GM19328 (cell line): ENCODE measurements around the gene GAP43.
"Not testable (repeated sequence)": the region's sequence is repeated elsewhere in the genome, so short reads cannot be mapped to it uniquely, and the experiment has no call there.

Source experiments
- ATAC-seq: cut with Tn5 transposase; IDR thresholded peaks from one replicate; pipeline ENCODE4 v1.9.1; 2021; ENCODE audit warnings: mild to moderate bottlenecking, moderate library complexity; ENCODE audit not compliant: unreplicated experiment

GAP43 gene

DNA sequence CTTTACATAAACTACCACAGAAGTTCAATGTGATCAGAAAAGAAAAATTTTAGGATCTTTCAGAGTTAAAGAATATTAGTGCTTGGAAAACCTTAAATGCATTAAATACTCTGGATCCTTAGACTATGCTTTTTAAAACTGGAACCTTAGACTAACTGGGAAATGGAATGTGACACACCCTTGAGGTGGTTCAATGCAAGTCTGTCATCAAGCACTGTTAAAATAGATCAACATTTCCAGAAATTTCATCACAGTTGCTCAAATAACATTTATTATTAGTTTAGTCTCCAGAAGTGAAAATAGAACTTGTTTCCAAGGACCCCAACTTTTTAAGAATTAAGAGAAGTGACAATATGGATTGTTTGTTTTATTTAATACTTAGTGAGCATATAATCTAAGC is 71.8 kb downstream of the GAP43 start:
- no peak for ATAC-seq

DNA sequence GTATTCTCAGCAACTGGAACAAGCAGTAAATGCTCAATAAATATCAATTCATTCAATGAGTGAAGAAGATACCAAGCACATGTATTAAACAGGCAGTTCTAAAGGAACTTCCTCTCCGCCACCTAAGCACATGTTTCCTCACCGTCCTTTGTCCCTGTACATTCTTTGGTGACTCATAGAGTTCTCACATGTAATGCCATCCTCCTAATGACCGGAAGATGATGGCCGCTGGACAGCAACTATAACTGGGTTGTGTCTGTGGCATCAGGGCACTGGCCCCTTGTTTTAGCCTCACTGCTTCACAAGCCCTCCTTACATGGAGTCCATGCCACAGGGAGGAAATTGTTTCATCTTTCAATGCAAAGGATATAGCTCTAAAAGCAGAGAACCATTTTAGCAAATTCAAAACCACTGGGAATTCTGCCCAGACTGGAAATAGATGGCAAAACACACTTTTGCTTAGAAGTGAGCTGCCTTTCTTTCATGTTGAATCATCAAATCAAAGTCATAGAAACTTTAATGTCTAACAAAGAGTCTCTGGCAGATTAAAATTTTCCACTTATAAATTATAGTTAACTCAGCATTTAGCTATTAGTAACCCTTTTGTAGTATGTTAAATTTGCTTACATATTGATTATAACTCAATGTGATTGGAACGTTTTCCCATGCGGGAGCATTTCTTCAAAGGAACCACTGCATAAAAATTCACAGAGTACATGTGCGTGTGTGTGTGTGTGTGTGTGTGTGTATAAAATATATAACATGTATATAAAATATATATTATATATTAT is 74.1 kb downstream of the GAP43 start:
- ATAC-seq: no peak

DNA sequence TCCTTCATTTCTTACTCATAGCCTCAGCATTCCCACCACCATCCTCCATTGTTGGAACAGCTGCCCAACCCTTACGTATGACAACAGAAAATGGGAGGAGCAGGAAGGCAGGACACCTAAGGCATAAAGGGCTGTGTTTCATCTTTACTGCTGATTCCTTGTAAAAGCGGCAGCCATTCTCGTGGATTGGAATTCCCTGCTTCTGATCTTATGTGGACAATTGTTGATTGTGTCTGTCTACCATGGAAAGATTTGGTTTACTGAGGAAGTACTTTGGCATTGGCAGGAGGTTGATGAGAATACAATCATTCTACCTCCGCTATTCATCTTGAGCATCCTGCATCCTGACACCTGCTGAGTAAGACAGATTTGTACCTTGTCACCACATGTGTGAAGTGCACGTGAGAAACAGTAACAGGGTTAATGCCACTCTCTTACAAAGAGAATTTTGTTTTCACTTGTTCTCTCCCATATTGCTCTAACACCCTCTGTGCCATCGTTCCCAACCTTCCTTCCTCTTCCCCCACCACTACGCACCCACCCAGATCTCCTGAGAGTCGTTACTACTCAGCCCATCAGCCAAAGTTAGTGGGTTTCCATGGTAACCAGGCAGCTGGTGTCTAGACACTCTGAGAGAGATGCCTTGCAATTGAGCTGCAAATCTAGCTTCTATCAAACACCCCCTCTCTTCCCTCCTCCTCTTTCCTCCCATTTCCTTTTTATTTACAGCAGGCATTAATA is 75.7 kb downstream of the GAP43 start:
- ATAC-seq: no peak

DNA sequence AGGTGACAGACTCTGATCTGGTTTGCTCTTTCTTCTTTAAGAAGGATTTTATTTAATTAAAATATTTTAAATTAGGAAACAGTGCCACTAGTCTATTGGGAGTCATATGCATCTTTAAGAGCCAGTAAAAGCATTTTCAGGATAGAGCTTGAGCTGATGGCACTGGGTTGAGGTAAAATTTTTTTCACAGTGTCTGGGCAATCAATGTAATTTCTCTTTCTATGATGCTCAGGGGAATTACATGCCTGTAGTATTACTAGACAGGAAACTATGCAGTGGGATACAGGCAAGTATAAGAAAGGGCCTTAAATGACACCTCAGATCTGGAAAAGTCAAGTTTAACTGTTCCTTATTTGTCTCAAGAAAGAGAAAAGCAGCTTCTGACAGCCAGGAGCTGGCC is 76.4 kb downstream of the GAP43 start:
- ATAC-seq: no peak

DNA sequence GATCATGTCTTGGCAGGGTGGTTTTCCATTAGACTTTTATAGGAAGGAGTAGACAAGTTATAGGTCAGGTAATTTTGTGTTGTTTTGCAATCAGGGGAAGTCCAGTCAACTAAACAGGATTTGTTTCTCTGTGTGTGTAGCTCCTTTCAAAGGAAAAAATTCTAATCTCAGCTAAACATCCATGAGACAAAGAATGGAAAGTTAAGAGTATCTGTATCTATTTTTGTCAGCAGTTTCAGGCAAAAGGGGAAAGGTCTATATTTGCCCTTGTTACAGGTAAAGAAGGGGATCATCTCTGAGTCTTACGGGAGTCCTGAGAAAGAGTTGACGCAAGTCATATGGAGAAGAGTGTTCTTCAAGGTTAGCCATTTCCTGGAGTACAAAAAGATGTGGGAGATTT is 79.3 kb downstream of the GAP43 start:
- no peak for ATAC-seq

DNA sequence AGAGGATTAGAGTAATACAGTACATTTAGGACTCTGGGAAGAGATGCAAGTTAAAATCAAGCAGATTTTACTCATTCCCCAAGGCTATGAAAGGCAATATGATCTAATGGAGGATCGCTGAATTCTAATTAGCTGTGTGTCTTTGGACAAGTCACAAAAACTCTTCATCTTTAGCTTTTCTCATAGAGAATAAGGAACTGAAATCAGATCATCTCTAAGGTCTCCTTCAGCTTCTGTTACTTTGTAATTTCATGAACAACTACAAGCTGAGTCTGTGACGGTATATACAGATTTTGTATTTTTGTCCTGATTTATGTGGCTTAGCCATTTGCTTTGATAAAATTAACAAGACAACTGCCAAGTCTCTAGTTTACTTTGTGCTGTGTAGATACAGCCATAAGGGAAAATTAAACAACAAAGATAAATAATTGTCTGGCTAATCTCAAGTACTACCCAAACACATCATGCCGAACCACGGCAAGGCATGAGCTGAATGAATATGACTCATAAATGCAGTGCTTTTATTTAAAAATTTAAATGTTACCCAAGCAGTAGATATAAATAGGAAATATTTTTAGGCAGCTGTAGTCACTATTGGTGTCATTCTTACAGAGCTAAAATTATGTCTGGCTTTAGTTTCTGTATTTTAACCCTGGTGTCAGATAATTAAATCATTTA is 81.5 kb downstream of the GAP43 start:
- no peak for ATAC-seq

DNA sequence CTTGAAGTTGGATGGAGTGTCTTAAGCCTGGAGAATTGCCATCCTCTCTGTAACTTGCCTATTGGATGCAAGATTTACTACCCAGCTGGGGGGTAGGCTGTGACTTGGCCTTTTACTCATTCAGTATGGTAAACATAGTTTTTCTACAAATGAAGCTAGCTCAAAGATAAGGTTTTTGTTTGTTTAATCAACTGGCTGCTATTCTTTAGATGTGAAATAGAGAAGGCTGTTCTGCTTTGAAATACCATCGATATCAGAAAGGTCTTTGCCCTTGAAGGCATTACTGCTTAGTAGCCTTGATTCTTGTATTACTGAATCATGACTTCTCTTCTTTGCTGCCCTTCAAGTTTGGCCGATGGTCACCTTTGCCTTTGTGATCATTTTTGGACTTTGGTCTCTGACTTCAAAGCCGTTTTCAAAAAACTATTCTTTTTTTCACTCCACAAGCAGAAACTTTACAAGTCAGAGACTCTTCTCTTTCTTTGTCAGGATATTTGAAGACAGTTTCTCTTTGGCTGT is 83.1 kb downstream of the GAP43 start:
- ATAC-seq: no peak

DNA sequence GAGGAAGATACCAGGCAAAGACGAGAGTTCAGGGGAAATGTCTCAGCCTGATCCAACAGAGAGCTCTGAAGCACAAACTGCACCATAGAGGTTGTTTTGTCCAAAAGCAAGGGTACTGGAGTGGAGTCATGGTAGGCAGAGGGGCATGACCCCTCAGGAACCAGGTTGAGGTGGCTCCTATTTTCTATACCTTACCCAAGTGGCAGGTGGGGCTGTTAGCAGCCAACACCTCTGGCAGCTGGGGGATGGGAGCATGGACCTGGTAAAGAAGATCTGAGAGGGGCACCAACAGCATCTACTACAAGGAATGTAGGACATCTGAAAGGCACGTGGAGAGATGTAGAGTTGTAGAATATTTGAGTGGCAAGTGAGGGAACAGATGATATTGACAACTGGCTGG is 85.2 kb downstream of the GAP43 start:
- no peak for ATAC-seq

DNA sequence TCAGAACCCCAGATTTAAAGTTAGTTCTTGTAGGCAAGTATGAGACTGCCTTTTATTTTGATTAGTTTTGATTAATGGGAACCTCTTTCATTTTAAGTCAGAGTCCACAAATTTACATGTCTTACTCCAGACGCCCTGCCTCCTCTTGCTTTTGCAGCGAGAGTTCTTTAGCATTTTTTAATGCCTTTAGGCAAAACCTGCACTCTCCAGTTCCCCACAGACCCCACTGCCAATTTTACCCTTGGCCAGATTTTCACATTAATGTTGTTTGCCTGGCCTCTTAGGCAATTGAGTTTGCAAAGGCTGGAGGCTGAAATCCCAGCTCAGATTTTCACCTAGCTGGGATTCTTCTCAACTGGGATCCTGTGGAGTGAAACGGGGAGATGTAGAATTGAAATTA is 85.8 kb downstream of the GAP43 start:
- ATAC-seq: no peak

DNA sequence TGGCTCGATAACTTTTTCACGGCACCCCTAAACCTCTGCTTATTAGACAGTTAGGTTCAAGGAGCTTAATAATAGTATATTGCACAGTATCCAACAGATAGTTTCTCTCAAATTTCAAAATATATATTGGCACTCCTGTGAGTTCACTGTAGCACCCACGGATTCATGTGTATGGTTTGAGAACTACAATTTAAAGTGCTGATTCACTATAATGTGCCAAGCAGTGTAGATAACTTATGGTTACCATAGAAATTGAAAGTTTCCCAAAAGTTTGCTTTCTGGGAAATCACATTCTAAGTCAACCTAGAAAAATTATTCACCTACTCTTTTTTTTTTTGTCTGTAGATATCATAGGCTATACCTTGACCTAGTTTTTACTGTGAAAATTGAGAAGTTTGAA is 86.6 kb downstream of the GAP43 start:
- ATAC-seq: no peak

DNA sequence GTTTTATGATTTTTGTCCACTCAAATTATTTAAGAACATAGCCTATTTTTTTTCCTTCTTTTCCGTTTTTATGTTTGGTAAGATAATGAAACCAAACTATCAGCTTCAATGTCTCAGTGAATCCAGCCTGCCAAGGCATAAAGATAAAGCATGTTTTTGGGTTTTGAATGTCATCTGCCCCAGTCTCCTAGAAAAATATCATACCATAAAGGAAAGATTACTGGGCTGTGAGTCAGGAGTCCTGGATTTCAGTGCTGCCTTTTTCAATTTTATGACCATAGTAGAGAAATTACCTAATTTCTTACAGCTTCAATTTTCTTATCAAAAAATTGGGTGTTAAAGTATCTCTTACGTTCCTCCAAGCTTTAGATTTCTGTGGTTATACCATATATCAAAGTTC is 87.5 kb downstream of the GAP43 start:
- ATAC-seq: no peak

DNA sequence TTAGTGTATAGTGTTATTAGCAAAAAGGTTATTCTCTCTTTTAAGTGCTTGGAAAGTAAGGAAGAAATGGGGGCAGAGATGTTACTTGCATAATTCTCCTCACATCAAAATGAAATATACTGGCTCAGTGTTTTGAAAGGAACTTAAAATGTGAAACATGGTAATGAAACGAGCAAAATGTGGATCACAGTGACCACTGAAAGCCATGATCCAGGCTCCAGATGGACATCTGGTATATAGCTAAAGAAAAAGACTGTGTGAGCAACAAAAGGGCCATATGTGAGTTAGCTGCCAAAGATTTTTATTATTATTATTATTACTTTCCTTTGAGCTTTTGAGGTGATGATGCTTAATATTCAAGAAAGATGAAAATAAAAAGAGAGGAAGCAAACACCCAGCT is 89.6 kb downstream of the GAP43 start:
- no peak for ATAC-seq

DNA sequence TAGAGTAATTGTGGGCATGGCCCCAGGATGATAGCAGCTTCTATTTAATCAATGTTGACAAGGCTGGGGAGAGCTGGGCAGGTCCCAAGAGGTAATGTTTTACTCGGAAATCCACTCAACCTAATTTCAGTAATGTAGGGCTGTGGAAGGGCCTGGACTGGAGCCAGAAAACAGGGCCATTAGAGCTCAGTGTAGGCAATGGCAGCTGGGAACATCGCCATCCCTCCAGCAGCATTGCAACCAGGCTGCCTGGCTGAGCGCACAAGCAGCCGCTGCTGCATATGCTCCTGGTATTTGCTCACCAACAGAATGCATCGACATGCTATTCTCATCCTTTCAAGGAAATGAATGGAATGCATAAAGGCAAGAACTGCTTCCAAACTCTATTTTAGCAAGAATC is 90.0 kb downstream of the GAP43 start:
- no peak for ATAC-seq

DNA sequence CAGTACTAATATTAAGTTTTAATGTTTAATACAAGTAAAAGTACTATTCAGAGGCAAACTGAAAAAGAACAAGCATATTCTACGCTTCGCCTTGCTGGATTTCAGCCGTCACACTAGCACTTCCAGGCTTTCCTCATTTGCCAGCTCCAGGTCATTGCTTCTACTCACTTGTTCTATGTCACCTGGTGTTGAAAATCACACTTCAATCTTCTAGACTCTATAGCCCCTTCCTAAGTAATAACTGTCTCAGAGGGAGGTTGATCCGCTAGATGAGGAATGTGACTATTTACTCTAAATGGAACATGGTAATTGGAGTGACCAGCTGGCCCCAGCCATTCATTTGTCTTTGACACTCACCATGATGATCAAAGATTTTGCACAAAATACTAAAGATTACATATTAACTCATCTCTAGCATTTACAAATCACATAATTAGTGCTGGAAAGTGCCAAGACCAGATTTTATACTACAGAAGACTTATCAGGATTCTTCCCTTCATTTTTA is 92.0 kb downstream of the GAP43 start:
- ATAC-seq: no peak

DNA sequence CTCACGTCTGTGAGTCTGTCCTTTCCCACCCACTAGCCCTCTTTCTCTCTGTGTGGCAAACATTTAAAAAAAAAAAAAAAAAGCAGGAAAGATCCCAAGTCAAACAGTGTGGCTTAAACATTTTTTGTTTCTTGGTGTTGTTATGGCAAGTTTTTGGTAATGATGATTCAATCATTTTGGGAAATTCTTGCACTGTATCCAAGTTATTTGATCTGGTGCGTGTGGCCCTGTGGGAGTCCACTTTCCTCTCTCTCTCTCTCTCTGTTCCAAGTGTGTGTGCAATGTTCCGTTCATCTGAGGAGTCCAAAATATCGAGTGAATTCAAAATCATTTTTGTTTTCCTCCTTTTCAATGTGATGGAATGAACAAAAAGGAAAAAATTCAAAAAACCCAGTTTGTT is 97.7 kb downstream of the GAP43 start:
- ATAC-seq: no peak

DNA sequence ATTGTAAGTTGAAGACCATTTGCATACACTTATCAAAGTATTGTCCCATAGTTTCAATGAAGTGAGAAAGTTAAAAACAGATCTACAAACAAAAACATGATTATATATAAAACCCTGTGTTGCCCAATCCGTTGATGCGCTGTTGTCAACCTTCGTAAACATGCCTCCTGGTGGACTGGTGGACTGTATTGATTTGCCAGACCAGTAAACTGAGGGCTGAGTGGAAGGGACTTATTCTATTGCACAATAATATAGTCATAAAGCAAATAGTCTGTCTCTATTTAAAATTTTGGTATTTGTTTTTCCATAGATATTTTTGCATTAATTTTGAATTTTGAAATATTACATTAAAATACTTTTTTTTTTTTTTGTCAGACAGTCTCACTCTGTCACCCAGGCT is 102.5 kb downstream of the GAP43 start:
- ATAC-seq: no peak

DNA sequence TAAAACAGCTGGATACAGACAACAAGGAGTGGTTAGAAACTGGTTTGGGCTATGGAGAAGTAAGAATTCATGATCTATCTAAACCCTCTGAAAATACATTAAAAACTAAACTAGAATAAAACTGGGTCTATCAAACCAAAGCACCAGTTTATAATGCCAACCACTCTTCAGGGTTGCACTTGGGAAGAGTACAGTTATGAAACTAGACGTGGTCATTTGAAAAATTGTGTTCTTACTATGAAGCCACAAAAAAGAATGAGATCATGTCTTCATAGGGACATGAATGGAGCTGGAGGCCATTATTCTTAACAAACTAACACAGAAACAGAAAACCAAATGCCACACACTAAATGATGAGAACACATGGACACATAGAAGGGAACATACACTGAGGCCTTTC is 103.8 kb downstream of the GAP43 start:
- no peak for ATAC-seq

DNA sequence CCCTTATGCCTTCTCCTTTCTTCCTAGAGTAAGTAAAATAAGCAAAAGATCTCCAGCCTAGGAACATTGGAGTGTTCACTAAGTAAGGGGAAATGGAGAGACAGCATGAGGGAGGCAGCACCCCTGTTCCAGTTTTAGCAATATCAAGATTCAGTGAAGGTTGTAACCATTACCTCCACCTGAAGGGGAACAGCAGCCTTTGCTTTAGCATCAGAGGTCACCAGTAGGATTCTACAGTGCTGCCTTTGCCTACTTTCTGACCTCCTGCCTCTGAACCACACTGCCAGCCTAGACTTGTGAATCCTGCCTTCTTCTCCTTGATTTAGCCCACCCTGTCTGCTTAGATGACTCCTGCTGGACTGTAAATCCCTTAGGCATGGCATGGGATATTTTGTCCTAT is 104.7 kb downstream of the GAP43 start:
- no peak for ATAC-seq

DNA sequence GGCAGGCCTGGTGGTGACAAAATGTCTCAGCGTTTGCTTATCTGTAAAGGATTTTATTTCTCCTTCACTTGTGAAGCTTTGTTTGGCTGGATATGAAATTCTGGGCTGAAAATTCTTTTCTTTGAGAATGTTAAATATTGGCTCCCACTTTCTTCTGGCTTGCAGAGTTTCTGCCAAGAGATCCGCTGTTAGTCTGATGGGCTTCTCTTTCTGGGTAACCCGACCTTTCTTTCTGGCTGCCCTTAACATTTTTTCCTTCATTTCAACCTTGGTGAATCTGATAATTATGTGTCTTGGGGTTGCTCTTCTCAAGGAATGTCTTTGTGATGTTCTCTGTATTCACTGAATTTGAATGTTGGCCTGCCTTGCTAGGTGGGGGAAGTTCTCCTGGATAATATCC is 113.0 kb downstream of the GAP43 start:
- not testable (repeated sequence) for ATAC-seq

DNA sequence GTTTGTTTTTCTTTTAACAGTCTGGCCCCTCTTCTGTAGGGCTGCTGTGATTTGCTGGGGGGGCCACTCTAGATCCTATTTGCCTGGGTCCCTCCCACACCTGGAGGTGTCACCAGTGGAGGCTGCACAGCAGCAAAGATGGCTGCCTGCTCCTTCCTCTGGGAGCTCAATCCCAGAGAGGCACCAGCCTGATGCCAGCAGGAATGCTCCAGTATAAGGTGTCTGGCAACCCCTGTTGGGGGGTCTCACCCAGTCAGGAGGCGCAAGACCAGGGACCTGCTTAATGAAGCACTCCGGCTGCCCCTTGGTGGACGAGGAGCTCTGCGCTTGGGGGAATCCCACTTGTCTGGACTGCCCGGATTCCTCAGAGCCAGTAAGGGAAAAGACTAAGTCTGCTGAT is 118.3 kb downstream of the GAP43 start:
- ATAC-seq: no peak

DNA sequence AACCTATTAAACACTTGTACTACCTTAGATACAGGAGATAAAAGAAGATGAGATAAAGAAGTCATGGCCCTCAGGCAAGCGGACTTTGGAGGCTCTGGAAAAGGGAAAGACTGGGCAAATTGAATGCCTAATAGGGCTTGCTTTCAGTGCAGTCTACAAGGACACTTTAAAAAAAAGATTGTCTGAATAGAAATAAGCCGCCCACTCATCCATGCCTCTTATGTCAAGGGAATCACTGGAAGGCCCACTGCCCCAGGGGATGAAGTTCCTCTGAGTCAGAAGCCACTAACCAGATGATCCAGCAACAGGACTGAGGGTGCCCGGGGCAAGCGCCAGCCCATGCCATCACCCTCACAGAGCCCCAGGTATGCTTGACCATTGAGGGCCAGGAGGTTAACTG is 121.2 kb downstream of the GAP43 start:
- ATAC-seq: not testable (repeated sequence)

DNA sequence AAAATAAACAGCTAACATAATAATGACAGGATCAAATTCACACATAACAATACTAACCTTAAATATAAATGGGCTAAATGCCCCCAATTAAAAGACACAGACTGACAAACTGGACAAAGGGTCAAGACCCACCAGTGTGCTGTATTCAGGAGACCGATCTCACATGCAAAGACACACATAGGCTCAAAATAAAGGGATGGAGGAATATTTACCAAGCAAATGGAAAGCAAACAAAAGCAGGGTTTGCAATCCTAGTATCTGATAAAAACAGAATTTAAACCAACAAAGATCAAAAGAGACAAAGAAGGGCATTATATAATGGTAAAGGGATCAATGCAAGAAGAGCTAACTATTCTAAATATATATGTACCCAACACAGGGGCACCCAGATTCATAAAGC is 129.7 kb downstream of the GAP43 start:
- not testable (repeated sequence) for ATAC-seq
